OCI-LY3 (cell line): ENCODE results near the gene PTPRM.

Experiments
- EZH2phosphoT487 ChIP-seq: fragments of 200-600 bp; shearing (Covaris generic); IDR thresholded peaks from 2 replicates; pipeline ENCODE4 v1.6.1; 2018; ENCODE audit warnings: antibody characterized with exemption, mixed run types, low read depth
- TF ChIP-seq, protein P1 (sequence below): fragments of 200-600, 300-600 bp; sonication (generic); IDR thresholded peaks from 2 replicates; pipeline ENCODE4 v1.5.1; 2014; ENCODE audit warnings: antibody characterized with exemption, low read length, low read depth

DNA sequence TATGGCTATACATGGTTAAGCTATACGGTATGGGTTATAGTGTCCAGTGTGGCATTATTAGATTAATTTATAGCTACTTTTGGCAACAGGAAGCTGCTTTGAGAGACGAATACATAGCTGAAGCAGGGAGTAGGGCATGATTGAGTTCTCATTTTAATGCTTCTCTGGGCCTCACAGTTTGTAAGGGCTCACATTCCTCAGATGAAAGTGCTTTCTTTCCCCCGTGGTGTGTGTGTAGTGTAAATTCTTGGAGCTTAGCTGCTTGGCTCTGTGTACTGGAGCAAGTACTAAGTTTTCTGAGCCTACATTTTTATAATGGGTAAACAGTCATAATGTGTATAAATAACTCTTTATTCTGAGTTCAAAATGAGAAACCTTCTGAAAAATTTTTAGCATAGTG, 173.7 kb downstream of the PTPRM start:
- TF ChIP-seq, protein P1, sequence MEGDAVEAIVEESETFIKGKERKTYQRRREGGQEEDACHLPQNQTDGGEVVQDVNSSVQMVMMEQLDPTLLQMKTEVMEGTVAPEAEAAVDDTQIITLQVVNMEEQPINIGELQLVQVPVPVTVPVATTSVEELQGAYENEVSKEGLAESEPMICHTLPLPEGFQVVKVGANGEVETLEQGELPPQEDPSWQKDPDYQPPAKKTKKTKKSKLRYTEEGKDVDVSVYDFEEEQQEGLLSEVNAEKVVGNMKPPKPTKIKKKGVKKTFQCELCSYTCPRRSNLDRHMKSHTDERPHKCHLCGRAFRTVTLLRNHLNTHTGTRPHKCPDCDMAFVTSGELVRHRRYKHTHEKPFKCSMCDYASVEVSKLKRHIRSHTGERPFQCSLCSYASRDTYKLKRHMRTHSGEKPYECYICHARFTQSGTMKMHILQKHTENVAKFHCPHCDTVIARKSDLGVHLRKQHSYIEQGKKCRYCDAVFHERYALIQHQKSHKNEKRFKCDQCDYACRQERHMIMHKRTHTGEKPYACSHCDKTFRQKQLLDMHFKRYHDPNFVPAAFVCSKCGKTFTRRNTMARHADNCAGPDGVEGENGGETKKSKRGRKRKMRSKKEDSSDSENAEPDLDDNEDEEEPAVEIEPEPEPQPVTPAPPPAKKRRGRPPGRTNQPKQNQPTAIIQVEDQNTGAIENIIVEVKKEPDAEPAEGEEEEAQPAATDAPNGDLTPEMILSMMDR, result no peak
- no peak for TF ChIP-seq EZH2phosphoT487
